SJCRH30 (cell line): Measurements from ENCODE around the gene MARCHF4. TPM values are rescaled to one million over a fixed set of nuclear protein-coding genes. Genes with fewer than 3 reads are reported as not detected.
A peak's percentile ranks its signal among the peaks of the same experiment; 100 is the strongest.

ENCODE experiments used
- DNase-seq, 2 experiments: peaks; one replicate each; pipeline ENCODE4 v3.0.0-alpha.2; 2015 to 2020
- H3K27ac ChIP-seq: fragments of 250-450 bp; sonication (Bioruptor Pico); 2 replicates; pipeline ENCODE4 v1.5.1; 2020; ENCODE audit warnings: mild to moderate bottlenecking, moderate library complexity
- H3K27me3 ChIP-seq: fragments of 250-450 bp; sonication (Bioruptor Pico); 2 replicates; pipeline ENCODE4 v1.5.1; 2020; ENCODE audit warnings: mild to moderate bottlenecking, moderate library complexity
- H3K36me3 ChIP-seq: fragments of 250-450 bp; sonication (Bioruptor Pico); 2 replicates; pipeline ENCODE4 v1.5.1; 2020; ENCODE audit warnings: mild to moderate bottlenecking, moderate library complexity
- H3K4me1 ChIP-seq: fragments of 250-450 bp; sonication (Bioruptor Pico); 2 replicates; pipeline ENCODE4 v1.5.1; 2020; ENCODE audit warnings: mild to moderate bottlenecking, moderate library complexity
- H3K4me3 ChIP-seq: fragments of 250-450 bp; sonication (Bioruptor Pico); 2 replicates; pipeline ENCODE4 v1.5.1; 2020; ENCODE audit warnings: mild to moderate bottlenecking, moderate library complexity
- H3K9me3 ChIP-seq: fragments of 250-450 bp; sonication (Bioruptor Pico); replicated peaks from 2 replicates; pipeline ENCODE4 v1.5.1; 2020; ENCODE audit warnings: mild to moderate bottlenecking, moderate library complexity
- total RNA-seq: library from RNA; depleted of rRNA; stranded (reverse); fragments of >200 nt; shearing (Covaris generic); gene quantifications from 2 replicates; pipeline ENCODE4 v1.2.3, GENCODE V29; 2014; rRNA removed

Gene MARCHF4, protein sequence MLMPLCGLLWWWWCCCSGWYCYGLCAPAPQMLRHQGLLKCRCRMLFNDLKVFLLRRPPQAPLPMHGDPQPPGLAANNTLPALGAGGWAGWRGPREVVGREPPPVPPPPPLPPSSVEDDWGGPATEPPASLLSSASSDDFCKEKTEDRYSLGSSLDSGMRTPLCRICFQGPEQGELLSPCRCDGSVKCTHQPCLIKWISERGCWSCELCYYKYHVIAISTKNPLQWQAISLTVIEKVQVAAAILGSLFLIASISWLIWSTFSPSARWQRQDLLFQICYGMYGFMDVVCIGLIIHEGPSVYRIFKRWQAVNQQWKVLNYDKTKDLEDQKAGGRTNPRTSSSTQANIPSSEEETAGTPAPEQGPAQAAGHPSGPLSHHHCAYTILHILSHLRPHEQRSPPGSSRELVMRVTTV
- not detected in 2 replicates for total RNA-seq

DNA sequence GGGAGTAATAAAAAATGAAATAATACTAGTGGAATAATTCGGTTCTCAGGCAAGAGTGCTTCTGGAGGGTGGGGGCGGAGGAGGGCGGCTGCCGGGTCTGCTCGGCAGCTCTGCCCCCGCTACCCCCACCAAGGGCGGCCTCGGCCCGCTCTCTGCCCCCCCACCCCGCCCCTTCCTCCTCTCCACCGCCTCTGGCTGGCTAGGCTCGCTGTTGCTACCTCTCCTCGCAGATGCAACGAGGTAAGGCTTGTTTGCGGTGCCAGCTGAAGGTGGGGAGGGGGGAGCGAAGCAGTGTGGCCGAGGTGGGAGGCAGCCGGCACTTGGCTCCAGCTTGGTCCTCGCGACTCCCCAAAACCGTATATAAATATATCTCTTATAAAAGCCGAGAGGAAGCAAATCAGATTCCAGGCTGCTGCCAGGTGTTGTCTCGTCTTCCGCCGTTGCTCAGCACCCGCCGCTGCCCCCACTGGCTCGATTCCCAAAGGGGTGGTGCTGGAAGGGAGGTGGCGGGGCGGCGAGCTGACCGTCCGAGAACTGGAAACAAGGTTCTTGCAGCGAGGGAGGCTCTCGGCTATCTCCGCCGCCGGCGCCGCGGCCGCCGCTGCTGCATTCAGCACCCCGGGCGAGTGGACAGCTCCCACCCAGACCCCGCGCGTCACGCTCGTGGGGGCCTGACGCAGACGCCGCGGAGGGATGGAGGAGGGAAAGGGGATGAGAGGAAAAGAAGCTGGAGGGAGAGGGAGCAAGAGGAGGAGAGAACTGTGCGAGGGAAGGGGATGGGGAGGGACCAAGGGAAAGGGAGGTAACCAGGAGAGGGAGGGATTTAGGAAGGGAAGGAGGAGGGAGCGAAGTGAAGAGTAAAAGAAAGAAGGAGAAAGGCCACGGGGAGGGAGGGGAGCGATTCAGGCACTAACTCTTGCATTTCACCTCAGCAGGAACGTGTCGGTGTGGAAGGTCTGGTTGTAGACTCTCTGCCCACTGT, at the start of gene MARCHF4:
MARCHF4 (minus strand) TSS at position 763 of the 982 bp plus-strand sequence. CDS start 2,223 bp downstream, outside the sequence.
- H3K27ac ChIP-seq: no peak within 1 kb of the TSS
- H3K4me3 ChIP-seq: no peak within 1 kb of the TSS
- H3K36me3 ChIP-seq: no peaks in the 10 kb centered on the region

DNA sequence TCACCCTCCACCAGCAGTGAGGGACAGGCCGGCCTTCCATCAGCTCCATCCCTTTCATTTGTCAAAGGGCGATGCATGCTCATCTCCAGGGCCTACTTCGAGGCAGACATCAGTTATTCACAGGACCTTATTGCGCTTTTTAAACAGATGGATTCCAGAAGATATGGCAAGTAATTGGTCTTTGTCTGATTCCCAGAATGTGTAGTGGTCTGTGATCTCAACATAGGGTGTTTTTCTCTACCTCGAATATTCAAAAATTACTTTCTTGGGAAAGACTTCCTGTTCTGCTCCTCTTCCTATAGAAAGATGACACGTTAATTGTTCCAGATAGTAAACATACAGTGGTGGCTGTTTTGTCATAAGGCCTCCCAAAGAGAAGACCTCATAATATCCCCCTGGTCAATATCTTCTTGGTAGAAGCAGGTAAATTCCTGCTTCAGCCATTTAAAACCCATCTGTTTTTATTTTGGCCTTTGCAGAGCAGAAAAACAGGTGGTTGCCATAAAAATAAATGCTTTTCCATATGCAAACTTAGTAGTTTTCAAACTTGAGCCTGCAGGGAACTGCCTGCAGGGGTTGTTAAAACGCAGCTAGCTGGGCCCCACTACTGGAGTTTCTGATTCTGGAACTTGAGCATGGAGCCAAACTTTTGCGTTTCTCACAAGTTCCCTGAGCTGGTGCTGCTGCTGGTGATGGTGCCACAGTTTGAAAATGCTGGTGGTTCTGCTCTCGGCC, 48.3 kb upstream of the MARCHF4 start:
- H3K27me3 ChIP-seq: no peaks in the 10 kb centered on the region
- no peaks in the 10 kb centered on the region for H3K9me3 ChIP-seq
- peaks cover 22% of the 10 kb centered on the region for H3K36me3 ChIP-seq

More for the DNA sequence above, at the start of gene MARCHF4:
- Histone ChIP-seq H3K27me3 (no peaks in the 10 kb centered on the region), H3K4me1 (no peaks in the 10 kb centered on the region), H3K9me3 (no peaks in the 10 kb centered on the region)
- DNase-seq: peak; percentile 56 to 70

DNA sequence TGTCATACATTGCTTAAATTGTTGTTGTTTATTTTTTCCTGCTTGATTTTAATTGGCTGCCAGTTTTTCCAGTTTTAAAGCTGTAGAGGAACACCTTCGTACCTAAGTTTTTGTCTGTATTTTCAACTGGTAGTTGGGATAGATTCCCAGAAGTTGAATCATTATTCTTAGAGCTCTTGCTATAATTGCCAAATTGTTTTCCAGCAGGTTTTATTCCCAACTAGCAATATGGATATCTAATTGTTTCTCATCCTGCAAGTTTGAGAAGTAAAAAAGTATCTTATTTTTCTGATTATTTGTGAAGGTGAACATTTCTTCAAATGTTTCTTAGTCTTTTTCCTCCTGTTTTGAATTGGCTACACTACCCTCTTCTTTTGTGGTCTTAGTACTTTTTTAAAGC, 46.7 kb upstream of the MARCHF4 start:
- Histone ChIP-seq H3K4me1 (peaks cover 10% of the 10 kb centered on the region), H3K27ac (no peak overlapping the region), H3K36me3 (peaks cover 16% of the 10 kb centered on the region), H3K9me3 (no peaks in the 10 kb centered on the region), H3K27me3 (no peaks in the 10 kb centered on the region), H3K4me3 (no peak overlapping the region)
- no peak for DNase-seq

More for the DNA sequence above, 48.3 kb upstream of the MARCHF4 start:
- Histone ChIP-seq H3K4me3 (no peak overlapping the region), H3K4me1 (peaks cover 10% of the 10 kb centered on the region), H3K27ac (no peak overlapping the region)
- DNase-seq: no peak

DNA sequence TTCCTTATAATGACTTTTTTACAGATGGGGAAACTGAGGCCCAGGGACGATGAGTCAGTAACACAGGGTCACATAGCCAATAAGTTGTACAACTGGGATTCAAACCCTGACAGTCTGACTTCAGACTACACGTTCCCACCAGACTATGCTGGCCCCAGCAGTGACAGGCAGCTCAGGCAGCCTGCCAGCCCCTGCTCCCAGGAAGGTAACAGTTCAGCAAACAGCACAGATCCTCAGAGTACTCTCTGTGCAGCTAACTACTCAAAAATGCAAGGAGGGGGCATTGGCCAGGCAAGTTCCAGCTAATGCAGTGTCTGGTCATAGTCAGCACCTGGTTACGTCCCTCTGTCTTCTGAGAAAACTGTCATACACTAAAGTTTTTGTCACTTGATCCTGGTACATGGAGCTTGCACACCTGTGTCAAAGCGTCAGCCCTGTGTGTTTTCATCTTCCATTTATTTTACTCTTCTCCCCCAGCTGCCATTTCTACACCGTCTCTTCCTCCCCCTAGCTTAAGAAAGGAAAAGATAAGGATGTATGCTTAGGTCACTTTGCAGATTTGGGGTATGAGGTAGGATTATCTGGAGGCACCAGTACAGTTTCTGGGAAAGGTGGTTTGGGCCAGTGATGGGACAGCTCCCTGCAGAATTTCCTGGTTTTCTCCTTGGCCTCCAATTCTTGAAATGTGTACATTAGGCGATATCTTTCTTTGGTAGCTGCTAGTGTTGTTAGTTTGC, 44.5 kb upstream of the MARCHF4 start:
- Histone ChIP-seq H3K36me3 (peaks cover 6% of the 10 kb centered on the region), H3K27ac (peak overlapping the region; percentile 12; the same call in 1 of the 2 replicates), H3K9me3 (no peaks in the 10 kb centered on the region), H3K4me1 (peaks cover 10% of the 10 kb centered on the region), H3K4me3 (no peak overlapping the region), H3K27me3 (no peaks in the 10 kb centered on the region)
- peak; percentile 43 to 75 for DNase-seq

DNA sequence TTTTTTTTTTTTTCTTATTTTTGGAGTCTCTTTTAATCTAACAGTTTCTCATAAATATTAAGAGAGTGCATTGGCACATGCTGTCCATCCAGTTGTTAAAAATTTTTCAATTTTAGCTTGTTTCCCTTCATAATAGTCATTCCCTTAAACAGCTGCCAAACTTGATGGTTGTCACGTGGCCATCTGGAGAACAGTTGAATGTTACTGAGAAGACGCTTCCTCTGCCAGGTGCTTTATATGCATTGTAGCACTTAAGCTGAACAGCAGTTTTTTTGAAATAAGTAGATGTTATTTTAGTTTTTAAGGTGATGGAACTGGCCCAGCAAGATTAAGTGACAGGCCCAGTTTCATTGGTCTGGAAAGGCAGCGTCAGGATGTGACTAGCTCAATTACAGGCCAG, 43.3 kb upstream of the MARCHF4 start:
- no peak overlapping the region for H3K27ac ChIP-seq
- peaks cover 10% of the 10 kb centered on the region for H3K4me1 ChIP-seq
- H3K36me3 ChIP-seq: peaks cover 3% of the 10 kb centered on the region; the same call in 1 of the 2 replicates
- H3K27me3 ChIP-seq: no peaks in the 10 kb centered on the region
- no peaks in the 10 kb centered on the region for H3K9me3 ChIP-seq
- DNase-seq: no peak
- H3K4me3 ChIP-seq: no peak overlapping the region

DNA sequence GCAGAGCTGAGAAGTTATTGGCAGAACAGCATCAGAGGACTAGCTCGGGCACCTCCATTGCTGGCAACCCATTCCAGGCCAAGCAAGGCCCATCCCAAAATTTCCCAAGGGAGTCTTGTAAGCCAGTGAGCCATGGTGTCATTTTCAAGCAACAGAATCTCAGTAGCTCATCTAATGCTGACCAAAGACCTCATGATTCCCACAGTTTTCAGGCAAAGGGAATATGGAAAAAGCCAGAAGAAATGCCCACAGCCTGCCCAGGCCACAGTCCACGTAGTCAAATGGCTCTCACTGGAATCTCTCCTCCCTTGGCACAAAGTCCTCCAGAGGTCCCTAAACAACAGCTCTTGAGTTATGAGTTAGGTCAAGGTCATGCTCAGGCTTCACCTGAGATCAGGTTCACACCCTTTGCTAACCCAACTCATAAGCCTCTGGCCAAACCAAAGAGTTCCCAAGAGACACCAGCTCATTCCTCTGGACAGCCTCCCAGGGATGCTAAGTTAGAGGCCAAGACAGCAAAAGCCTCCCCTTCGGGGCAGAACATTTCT, 42.6 kb upstream of the MARCHF4 start:
- H3K36me3 ChIP-seq: peaks cover 3% of the 10 kb centered on the region; the same call in 1 of the 2 replicates
- no peaks in the 10 kb centered on the region for H3K27me3 ChIP-seq
- H3K4me1 ChIP-seq: peaks cover 10% of the 10 kb centered on the region
- DNase-seq: no peak
- no peaks in the 10 kb centered on the region for H3K9me3 ChIP-seq
- no peak overlapping the region for H3K27ac ChIP-seq
- no peak overlapping the region for H3K4me3 ChIP-seq

DNA sequence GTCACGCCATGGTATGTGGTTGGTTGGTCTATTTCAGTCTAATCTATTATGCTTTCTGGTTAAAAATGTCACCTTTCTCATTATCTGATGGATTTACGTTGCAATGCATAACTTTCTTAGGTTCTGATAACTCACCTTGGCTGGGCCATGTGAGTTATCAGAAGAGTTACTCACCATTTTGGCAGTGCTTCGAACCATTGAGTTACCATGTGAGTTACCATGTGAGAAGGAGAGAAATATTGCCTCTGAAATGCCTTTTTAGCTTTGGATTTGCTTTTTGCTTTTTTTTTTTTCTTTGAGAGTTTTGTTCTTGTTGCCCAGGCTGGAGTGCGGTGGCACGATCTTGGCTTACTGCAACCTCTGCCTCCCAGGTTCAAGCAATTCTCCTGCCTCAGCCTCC, 41.6 kb upstream of the MARCHF4 start:
- H3K27me3 ChIP-seq: no peaks in the 10 kb centered on the region
- peaks cover 10% of the 10 kb centered on the region for H3K4me1 ChIP-seq
- no peak overlapping the region for H3K27ac ChIP-seq
- DNase-seq: no peak
- no peaks in the 10 kb centered on the region for H3K9me3 ChIP-seq
- peaks cover 3% of the 10 kb centered on the region; the same call in 1 of the 2 replicates for H3K36me3 ChIP-seq
- no peak overlapping the region for H3K4me3 ChIP-seq

DNA sequence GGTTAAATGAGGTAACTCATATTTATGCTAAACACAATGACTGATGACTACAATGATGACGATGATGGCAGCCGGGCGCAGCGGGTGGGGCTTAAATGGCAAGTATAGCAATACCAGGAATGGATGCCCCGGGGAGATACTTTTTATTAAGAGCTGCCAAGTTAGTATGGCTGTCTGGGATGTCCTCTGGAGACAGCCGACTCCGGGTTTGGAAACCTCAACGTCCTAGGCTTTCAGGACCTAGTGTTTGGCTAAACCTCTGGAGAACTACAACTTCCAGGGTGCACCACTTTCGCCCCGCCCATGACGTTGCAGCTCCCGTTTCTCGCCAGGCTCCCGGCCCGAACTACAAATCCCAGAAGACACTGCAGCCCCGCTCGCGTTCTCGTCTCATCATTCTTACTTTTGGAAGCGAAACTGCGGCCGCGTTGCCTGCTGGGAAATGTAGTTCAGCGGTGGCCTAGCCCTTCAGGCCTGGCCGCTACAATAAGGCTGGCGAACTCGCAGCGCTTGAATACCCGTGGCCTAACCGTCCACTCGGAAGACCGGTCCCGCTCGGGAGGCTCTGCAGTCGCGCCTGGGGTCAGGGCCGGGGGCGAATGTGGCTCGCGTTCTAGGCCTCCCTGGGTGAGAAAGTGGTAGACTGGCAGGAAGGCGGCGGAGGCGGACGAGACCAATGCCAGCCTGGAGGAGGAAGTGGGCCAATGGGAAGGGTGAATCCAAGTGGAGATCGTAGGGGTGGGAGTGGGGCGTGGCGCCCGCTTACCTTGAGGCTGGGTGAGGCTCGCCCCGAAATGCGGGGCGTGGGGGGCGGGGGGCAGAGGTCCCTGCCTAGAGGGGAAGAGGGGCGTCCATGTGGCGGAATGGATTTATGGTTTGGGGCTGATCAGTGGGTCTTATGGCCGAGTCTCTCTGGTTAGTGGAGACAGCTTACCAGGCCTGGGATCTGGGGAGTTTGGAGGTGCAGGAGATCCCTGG, 40.0 kb upstream of the MARCHF4 start, which contains the start of gene SMARCAL1:
SMARCAL1 (plus strand) TSS at position 463 of the 978 bp plus-strand sequence. CDS start 2,221 bp downstream, outside the sequence.
- Histone ChIP-seq H3K4me3 (peak within 1 kb of the TSS; percentile 99), H3K9me3 (no peaks in the 10 kb centered on the region), H3K36me3 (no peaks in the 10 kb centered on the region), H3K4me1 (peaks cover 10% of the 10 kb centered on the region), H3K27me3 (no peaks in the 10 kb centered on the region), H3K27ac (peak within 1 kb of the TSS; percentile 96)
- peak; percentile 97 to 99 for DNase-seq

DNA sequence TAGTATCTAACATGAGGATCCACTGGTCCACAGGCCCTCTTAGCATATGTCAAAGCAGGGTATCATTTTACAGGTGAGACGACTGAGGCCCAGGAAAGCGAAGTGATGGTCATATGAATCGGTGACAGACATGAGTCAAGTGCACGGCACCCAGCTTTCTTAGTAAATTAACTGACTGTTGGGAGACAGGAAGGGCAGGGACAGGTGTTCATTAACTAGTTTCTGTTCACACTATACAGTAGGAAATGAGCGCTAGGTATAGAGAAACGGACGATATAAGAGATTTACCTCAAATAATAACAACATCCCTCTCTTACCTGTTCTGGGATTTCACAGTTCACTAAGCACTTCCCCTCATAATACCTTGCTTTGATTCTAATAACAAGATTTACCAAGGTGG, 38.3 kb upstream of the MARCHF4 start:
- Histone ChIP-seq H3K27ac (no peak overlapping the region), H3K4me3 (no peak overlapping the region), H3K36me3 (no peaks in the 10 kb centered on the region), H3K27me3 (no peaks in the 10 kb centered on the region), H3K4me1 (no peaks in the 10 kb centered on the region), H3K9me3 (no peaks in the 10 kb centered on the region)
- DNase-seq: no peak

DNA sequence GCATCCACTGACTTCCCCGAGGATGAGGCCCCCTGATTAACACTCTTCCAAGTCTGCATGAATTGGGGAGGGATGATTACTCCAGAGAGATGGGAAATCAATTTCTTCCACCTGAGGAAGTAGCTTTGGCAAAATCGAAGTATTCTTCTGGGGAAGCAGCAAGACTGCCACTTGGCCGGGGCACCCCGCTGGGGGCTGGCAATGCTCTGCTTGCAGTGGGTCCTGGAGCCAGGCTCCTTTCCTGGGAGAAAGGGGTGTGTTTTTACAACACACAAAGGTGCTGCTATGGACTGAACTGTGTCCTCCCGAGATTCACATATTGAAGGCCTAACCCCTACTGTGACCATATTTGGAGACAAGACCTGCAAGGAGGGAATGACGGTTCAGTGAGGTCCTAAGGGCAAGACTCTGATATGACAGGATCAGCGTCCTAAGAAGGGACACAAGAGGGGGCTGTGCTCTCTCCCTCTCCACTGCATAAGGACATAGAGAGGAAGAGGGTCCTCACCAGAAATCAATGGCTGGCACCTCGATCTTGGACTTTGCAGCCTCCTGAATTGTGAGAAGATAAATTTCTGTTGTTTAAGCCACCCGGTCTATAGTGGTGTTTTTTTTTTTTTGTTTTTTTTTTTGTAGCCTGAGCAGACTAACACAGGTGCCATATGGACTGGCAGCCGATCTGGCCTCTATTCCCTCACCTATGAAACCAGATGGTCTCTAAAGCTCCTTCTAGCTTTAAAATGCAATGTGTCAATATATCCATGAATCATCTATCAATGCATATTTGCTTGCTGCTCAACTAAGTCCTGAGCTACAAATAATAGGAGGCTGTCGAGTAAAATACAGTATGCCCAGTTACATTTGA, 36.4 kb upstream of the MARCHF4 start:
- H3K4me1 ChIP-seq: no peaks in the 10 kb centered on the region
- H3K36me3 ChIP-seq: no peaks in the 10 kb centered on the region
- H3K27me3 ChIP-seq: no peaks in the 10 kb centered on the region
- no peaks in the 10 kb centered on the region for H3K9me3 ChIP-seq
- no peak for DNase-seq
- H3K27ac ChIP-seq: no peak overlapping the region
- no peak overlapping the region for H3K4me3 ChIP-seq

DNA sequence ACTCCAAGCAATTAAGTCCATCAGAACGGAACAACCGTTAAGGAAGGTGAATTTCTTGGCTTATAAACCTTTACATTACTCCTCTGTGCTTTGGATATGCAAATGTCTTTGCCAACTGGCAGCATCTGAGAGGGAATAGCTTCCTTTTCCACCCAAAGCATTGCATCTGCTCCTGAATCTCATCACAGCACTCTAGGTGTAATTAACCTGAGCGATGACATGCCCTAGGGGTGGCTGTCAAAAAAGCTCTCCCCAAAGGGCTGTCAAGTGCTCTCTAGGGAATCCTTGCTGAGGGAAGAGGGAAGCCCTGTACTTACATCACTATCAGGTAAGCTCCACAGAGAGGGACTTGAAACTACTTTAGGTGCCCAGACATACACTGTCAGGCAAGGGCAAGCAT, 34.5 kb upstream of the MARCHF4 start:
- Histone ChIP-seq H3K27me3 (no peaks in the 10 kb centered on the region), H3K4me1 (no peaks in the 10 kb centered on the region), H3K4me3 (no peak overlapping the region), H3K9me3 (no peaks in the 10 kb centered on the region), H3K36me3 (no peaks in the 10 kb centered on the region), H3K27ac (no peak overlapping the region)
- no peak for DNase-seq

DNA sequence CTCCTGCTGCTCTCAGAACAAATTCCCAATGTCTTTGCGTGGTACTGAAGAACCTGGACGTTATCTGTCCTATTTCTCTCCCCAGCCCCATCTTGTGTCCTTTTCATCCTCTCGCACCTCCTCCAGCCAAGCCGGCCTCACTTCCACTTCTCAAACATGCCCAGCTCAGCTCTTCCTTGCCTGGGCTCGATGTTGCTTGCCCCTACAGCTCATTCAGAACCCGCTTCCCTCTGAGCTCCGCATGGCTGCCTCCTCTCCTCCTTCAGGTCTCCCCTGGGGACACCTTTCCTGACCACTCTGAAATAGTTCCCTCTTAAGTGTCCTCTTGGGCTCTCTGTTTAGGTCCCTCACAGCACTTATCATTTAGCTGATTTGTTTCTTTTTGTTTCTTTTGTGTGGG, 33.3 kb upstream of the MARCHF4 start:
- H3K27me3 ChIP-seq: 0 out of 2 replicates have a peak, but pooled peaks cover 3% of the 10 kb centered on the region
- no peak overlapping the region for H3K27ac ChIP-seq
- no peaks in the 10 kb centered on the region for H3K9me3 ChIP-seq
- no peaks in the 10 kb centered on the region for H3K36me3 ChIP-seq
- no peak overlapping the region for H3K4me3 ChIP-seq
- H3K4me1 ChIP-seq: no peaks in the 10 kb centered on the region
- no peak for DNase-seq
